RWPE2 (cell line): ENCODE results near the gene CCL3.

Experiments used
- ATAC-seq: fragments of 200-7000 bp; cut with Tn5 transposase; 3 replicates; pipeline ENCODE4 v1.9.1; 2021; ENCODE audit warnings: low read depth
- DNase-seq: peaks from one replicate; pipeline ENCODE4 v3.0.0-alpha.2; 2020; ENCODE audit warnings: low spot score
- H3K27ac ChIP-seq: fragments of 450-650 bp; 2 replicates; pipeline ENCODE4 v1.5.1; 2017; ENCODE audit warnings: mild to moderate bottlenecking; ENCODE audit not compliant: poor library complexity, severe bottlenecking
- H3K27me3 ChIP-seq: fragments of 250-450 bp; sonication (Bioruptor Pico); 2 replicates; pipeline ENCODE4 v1.5.1; 2021; ENCODE audit warnings: mild to moderate bottlenecking, moderate library complexity; ENCODE audit not compliant: insufficient read depth, poor library complexity, severe bottlenecking
- H3K36me3 ChIP-seq: fragments of 250-450 bp; sonication (Bioruptor Pico); 2 replicates; pipeline ENCODE4 v1.5.1; 2020; ENCODE audit warnings: low read depth, mild to moderate bottlenecking, moderate library complexity
- H3K4me1 ChIP-seq: fragments of 250-450 bp; sonication (Bioruptor Pico); 2 replicates; pipeline ENCODE4 v1.5.1; 2021; ENCODE audit warnings: mild to moderate bottlenecking, moderate library complexity; ENCODE audit not compliant: insufficient read depth, poor library complexity, severe bottlenecking
- H3K4me3 ChIP-seq: fragments of 250-450 bp; sonication (Bioruptor Pico); 2 replicates; pipeline ENCODE4 v1.5.1; 2021; ENCODE audit warnings: mild to moderate bottlenecking, moderate library complexity; ENCODE audit not compliant: severe bottlenecking
- H3K9me3 ChIP-seq: fragments of 250-450 bp; sonication (Bioruptor Pico); 2 replicates; pipeline ENCODE4 v1.5.1; 2021; ENCODE audit warnings: mild to moderate bottlenecking, moderate library complexity; ENCODE audit not compliant: severe bottlenecking
- CTCF ChIP-seq: fragments of 450-650 bp; IDR thresholded peaks from one replicate; pipeline ENCODE4 v1.5.1; 2017; ENCODE audit warnings: mild to moderate bottlenecking, moderate library complexity; ENCODE audit not compliant: poor library complexity, severe bottlenecking

CCL3 gene

GRCh38 chr17:36129616-36130015 lies 39.7 kb upstream of the CCL3 start:
- Histone ChIP-seq H3K4me3 (no peak overlapping the region), H3K27me3 (peaks cover 10% of the 10 kb centered on the region), H3K36me3 (no peaks in the 10 kb centered on the region), H3K9me3 (no peaks in the 10 kb centered on the region), H3K27ac (no peak overlapping the region), H3K4me1 (no peaks in the 10 kb centered on the region)
- no peak for TF ChIP-seq CTCF
- no peak for DNase-seq
- no peak for ATAC-seq

- Histone ChIP-seq H3K36me3 (no peaks in the 10 kb centered on the region), H3K27ac (no peak overlapping the region), H3K4me1 (no peaks in the 10 kb centered on the region), H3K9me3 (no peaks in the 10 kb centered on the region), H3K4me3 (no peak overlapping the region), H3K27me3 (peaks cover 10% of the 10 kb centered on the region)
- ATAC-seq (no peak), DNase-seq (no peak)
- TF ChIP-seq CTCF: no peak
Measured at GRCh38 chr17:36128411-36128978, 38.6 kb upstream of the CCL3 start.

- H3K4me3 ChIP-seq: no peak overlapping the region
- TF ChIP-seq CTCF: no peak
- H3K27ac ChIP-seq: no peak overlapping the region
- DNase-seq (no peak), ATAC-seq (no peak)
- no peaks in the 10 kb centered on the region for H3K36me3 ChIP-seq
- no peaks in the 10 kb centered on the region for H3K4me1 ChIP-seq
- H3K9me3 ChIP-seq: no peaks in the 10 kb centered on the region
- H3K27me3 ChIP-seq: peaks cover 10% of the 10 kb centered on the region
Measured at GRCh38 chr17:36127911-36128310, 38.0 kb upstream of the CCL3 start.

- Histone ChIP-seq H3K9me3 (no peaks in the 10 kb centered on the region), H3K4me3 (no peak overlapping the region), H3K4me1 (no peaks in the 10 kb centered on the region), H3K36me3 (no peaks in the 10 kb centered on the region), H3K27me3 (peaks cover 10% of the 10 kb centered on the region), H3K27ac (no peak overlapping the region)
- no peak for ATAC-seq
- TF ChIP-seq CTCF: no peak
- DNase-seq: no peak
Measured at GRCh38 chr17:36127199-36127893, 37.4 kb upstream of the CCL3 start.
